HTERT RPE-1 (cell line): Measurements from ENCODE around the gene DEAF1.

Source experiments
- in situ Hi-C: fragments of 300-500 bp; cut with MboI; formaldehyde crosslinking; loops from 4 replicates; pipeline ENCODE4 v1.14.3; 2020; ENCODE audit warnings: low sequenced_read_pairs

DEAF1 gene

GRCh38 chr11:626475-627307, 68.3 kb downstream of the DEAF1 start, which contains the start of gene SCT:
Gene SCT (minus strand): TSS chr11:627181. CDS start chr11:627143, 38 bp downstream.
- in situ Hi-C loops = no loop called here

DNA sequence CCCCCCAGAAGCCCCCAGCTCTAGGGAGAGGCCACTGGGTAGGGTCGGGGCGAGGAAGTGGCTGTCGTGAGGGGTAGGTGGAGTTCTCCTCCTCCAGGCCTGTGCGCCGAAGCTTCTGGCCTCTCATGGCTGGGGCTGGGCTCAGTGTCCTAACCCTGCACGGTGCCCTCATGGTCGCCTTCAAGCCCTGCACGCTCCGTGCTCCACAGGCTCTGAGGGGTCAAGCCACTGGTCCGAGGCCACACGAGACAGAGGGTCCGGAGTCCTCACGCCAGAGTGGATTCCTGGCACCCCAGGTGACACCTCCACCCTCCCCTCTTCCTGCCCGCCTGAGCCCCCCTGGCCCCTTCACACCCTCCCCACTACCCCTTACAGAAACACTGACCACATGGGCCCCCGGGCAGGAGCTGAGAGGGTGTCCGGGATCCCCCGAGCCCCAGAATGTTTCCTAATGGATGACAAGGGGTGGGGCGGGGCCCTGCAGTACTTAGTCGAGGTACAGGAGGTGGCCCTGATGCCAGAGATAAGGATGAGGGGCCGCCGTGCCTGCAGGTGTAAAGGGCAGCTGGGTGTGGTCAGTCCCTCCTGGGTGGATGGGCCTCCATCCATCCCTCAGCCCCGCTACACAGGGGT, 69.3 kb downstream of the DEAF1 start:
- in situ Hi-C loops = no loop called here

- in situ Hi-C loops = no loop called here
These were observed 70.1 kb downstream of the DEAF1 start, which contains the start of gene CDHR5 for GRCh38 chr11:624705-625635. Gene CDHR5 (minus strand): TSS chr11:624955. CDS start chr11:624902, 53 bp downstream.

DNA sequence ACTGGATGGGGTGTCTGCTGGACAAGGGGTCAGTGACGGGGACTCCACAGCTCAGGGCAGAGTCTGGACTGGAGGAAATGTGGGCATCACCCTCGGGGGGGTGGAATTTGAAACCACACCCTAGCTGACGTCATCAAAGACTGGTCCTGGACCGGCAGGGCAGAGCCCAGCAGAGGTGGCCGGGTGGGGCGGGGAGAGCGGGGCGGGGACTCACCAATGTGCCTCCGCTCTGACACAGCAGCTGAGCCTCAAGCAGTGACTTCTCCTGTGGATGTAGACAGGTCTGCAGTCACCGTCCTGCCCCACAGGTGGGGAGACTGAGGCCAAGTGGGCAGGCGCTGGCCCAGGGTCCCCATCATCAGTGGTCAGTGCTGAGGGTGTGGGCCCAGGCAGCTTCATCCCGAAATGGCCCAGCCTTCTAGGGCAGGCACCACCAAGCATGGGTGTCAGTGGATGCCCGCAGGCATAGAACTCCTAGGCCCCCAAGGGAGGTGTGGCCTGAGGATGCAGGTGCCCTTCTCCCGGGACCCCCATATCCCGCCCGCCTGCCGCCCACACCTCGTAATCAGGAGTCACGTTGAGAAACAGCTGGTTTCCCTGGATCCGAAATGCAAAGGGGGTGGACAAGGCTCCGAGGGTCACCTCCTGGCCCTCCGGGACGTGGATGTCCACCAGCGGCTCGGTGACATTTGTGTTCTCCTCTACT, 70.9 kb downstream of the DEAF1 start:
- in situ Hi-C loops = no loop called here

GRCh38 chr11:623349-623869, 71.6 kb downstream of the DEAF1 start:
- in situ Hi-C loops = no loop called here

GRCh38 chr11:621838-622237, 73.2 kb downstream of the DEAF1 start:
- in situ Hi-C loops = no loop called here

DNA sequence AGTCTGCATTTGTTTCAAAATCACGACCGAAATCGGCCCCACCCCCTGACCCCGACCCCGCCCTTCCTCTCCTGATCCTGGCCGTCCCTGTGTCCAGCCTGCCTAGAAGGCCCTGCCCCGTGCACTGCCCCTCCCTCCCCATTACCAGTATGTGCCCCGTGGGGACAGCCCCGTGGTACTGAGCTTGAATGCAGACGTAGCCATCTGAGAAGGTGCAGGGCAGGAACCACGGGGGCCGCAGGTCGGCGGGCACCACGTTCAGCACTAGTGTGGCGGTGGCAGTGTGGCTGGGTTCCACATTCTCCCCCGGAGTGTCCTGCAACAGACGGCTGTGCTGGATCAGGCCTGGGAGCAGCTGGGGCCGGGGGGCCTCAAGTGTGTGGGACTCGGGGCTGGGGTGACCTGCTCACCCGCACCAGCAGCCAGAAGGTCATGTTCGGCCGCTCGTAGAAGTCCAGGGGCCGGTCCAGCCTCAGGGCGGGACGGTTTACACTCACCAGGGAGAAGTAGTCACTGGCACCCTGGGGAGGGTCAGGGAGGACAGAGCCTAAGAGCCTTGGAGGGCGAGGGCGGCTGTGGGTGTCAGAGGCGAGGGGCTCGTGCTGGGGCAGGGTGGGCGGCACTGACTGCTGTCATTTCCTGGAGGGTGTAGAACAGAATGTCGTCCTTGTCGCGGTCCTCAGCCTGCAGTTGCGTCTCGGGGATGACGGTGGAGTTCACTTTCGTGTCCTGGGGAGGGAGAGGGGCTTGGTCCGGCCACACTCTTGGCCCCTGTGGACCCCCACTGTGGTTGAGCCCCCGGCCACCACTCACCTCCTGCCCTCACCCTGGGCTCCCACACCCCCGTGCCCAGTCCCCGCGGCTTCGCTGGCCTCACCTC, 73.8 kb downstream of the DEAF1 start:
- in situ Hi-C loops = no loop called here

GRCh38 chr11:620201-620600, 74.8 kb downstream of the DEAF1 start:
- in situ Hi-C loops = no loop called here

GRCh38 chr11:619628-620050, 75.4 kb downstream of the DEAF1 start:
- in situ Hi-C loops = no loop called here

- in situ Hi-C loops = no loop called here
These were observed 76.0 kb downstream of the DEAF1 start for GRCh38 chr11:618856-619627.

GRCh38 chr11:617912-618682, 76.9 kb downstream of the DEAF1 start:
- in situ Hi-C loops = no loop called here

GRCh38 chr11:617199-617911, 77.7 kb downstream of the DEAF1 start:
- in situ Hi-C loops = no loop called here

- in situ Hi-C loops = no loop called here
These were observed 78.5 kb downstream of the DEAF1 start for GRCh38 chr11:616320-617198.

DNA sequence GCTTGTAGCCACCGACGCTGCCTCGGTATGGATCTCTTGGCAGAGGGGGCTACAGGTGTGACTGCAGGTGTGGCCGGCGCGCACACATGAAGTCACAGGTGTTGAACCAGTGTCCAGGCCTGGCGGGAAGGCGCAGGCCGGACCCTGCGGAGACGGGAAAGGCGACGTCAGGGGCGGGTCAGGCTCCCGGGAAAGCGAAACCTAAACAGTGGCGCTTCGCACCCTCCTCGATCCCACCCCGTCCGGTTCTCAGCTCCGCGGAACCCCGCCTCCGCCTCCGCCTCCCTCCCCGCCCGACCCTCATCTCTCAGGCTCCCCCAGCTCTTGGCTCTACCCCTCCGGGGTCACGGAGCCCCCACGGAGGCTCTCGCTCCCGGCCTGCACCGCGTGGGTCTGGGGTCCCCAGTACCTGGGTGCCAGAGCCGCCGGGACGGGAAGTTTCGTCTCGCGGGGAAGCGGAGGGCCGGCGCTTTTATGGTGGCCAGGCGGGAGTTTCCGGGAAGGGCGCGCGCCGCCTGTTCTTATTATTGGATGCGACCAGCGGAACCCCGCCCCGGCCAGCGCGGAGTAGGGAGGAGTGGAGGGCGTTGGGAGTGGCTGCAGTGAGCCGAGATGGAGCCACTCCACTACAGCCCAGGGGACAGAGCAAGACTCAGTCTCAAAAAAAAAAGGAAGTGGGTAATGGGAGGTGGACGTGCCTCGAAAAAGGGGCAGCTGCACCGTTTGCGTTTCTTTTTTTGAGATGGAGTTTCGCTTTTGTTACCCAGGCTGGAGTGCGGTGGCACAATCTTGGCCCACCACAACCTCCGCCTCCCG, 79.3 kb downstream of the DEAF1 start, which contains the start of gene IRF7:
Gene IRF7, minus strand, starts transcription at position 447 of the 816 bp plus-strand sequence. CDS start 586 bp downstream, outside the sequence.
- in situ Hi-C loops = no loop called here
